Measurements from ENCODE around the gene ADAM33. TPM values are rescaled to one million over a fixed set of nuclear protein-coding genes. Genes with fewer than 3 reads are reported as not detected.
A peak's percentile ranks its signal among the peaks of the same experiment; 100 is the strongest.

ADAM33 gene
- total RNA-seq, 2 donors from 2014 or later: not detected

DNA sequence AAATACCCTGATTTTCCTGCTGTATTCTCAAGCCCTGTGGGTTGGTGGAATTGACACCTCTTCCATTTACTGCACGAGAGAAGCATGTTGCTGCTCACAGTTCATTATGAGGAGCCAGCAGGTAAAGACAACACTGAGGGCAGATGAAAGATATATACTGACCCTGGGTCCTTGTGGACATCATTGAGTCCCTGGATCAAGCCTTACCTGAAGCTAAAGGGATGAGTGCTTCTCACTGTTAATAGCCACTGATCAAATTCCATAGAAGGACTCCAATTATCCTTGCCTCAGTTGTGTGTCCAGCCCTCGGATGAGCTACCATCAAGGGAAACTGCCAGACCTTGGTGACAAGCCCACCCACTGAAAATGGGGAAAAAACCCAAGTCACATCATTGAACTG is 38.3 kb upstream of the ADAM33 start:
- Mint-ChIP-seq H3K4me3 (no peak overlapping the region), H3K27me3 (peaks cover 52% of the 10 kb centered on the region)
- no peak for ATAC-seq

DNA sequence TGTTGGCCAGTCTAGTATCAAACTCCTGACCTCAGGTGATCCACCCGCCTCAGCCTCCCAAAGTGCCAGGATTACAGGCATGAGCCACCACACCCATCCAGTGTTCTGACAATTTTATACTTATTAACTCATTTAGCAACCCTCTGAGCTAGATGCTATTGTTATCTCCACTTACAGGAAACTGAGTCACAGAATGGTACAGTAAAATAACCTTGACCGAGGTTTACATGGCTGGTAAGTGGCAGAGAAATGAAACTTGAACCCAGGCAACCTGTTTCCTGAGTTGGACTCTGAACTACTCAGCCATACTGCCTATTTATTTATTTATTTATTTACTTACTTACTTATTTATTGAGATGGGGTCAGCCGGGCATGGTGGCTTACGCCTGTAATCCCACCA is 37.2 kb upstream of the ADAM33 start:
- H3K4me1 Mint-ChIP-seq: peaks cover 8% of the 10 kb centered on the region
- H3K27ac Mint-ChIP-seq: no peak overlapping the region

More for the DNA sequence above, 38.3 kb upstream of the ADAM33 start:
- Mint-ChIP-seq H3K27ac (no peak overlapping the region), H3K36me3 (ENCODE audit: low read depth) (no peaks in the 10 kb centered on the region), H3K4me1 (peaks cover 8% of the 10 kb centered on the region)
- no peaks in the 10 kb centered on the region for H3K9me3 ChIP-seq (ENCODE audit: control insufficient read depth, low read length, poor library complexity, severe bottlenecking)
- no peak for DNase-seq

DNA sequence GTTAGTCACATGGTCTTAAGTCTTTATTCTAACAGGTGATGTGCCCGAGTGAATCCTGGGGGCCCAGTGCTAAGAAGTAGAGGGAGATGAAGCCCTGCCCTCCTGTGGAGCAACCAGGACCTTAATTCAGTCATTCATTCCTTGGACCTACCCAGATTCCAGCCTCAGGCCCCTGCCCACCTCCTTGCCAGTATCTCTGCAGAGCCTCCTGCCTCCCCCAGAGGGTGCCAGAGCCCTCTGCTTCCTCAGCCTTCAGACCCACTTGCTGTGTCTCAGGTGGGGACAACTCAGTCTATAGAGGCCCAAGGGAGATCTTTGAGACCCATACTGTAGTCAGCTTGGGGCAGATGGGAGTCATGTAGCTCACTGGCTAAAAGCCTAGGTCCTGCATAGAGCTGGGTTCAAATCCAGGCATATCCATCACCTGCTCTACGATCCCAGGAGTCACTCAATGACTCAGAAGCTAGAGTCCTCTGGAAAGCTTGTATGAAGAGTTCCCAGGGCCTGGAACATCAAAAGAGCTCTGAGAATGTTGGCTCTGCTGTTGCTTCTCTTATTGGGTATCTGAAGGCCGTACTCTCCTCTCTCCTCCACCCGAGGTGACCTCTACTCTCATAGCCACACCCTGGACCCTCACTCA is 34.5 kb upstream of the ADAM33 start:
- Mint-ChIP-seq H3K36me3 (ENCODE audit: low read depth) (peaks cover 3% of the 10 kb centered on the region), H3K27ac (no peak overlapping the region)
- peak; percentile 58 for ATAC-seq

More for the DNA sequence above, 37.2 kb upstream of the ADAM33 start:
- Mint-ChIP-seq H3K36me3 (ENCODE audit: low read depth) (no peaks in the 10 kb centered on the region), H3K27me3 (peaks cover 41% of the 10 kb centered on the region), H3K4me3 (no peak overlapping the region)
- DNase-seq (no peak), ATAC-seq (no peak)
- no peaks in the 10 kb centered on the region for H3K9me3 ChIP-seq (ENCODE audit: control insufficient read depth, low read length, poor library complexity, severe bottlenecking)

DNA sequence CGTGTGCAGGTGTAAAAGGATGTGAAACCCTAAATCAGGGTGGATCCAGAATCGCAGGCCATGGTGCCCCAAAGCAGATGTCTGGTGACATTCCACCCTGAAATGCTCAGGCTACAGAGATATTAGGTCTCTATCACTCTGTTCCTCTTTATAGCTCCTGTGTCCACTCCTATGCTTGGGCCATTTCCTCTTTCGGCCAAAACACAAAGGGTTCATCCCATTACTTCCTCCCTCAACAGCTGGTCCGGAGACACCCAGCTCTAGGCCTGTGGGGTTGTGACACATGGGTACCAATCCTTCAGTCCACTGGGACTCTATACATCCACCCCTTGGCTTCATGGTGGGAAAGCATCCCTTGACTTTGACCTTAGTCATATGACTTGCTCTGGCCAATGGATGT is 32.3 kb upstream of the ADAM33 start:
- Mint-ChIP-seq H3K36me3 (ENCODE audit: low read depth) (peaks cover 3% of the 10 kb centered on the region), H3K27ac (no peak overlapping the region), H3K27me3 (peaks cover 27% of the 10 kb centered on the region), H3K4me3 (no peak overlapping the region), H3K4me1 (peaks cover 9% of the 10 kb centered on the region)
- DNase-seq: no peak
- no peak for ATAC-seq
- no peaks in the 10 kb centered on the region for H3K9me3 ChIP-seq (ENCODE audit: control insufficient read depth, low read length, poor library complexity, severe bottlenecking)

More for the DNA sequence above, 34.5 kb upstream of the ADAM33 start:
- no peaks in the 10 kb centered on the region for H3K9me3 ChIP-seq (ENCODE audit: control insufficient read depth, low read length, poor library complexity, severe bottlenecking)
- no peak for DNase-seq
- peaks cover 12% of the 10 kb centered on the region for H3K4me1 Mint-ChIP-seq
- H3K27me3 Mint-ChIP-seq: peaks cover 42% of the 10 kb centered on the region
- no peak overlapping the region for H3K4me3 Mint-ChIP-seq

DNA sequence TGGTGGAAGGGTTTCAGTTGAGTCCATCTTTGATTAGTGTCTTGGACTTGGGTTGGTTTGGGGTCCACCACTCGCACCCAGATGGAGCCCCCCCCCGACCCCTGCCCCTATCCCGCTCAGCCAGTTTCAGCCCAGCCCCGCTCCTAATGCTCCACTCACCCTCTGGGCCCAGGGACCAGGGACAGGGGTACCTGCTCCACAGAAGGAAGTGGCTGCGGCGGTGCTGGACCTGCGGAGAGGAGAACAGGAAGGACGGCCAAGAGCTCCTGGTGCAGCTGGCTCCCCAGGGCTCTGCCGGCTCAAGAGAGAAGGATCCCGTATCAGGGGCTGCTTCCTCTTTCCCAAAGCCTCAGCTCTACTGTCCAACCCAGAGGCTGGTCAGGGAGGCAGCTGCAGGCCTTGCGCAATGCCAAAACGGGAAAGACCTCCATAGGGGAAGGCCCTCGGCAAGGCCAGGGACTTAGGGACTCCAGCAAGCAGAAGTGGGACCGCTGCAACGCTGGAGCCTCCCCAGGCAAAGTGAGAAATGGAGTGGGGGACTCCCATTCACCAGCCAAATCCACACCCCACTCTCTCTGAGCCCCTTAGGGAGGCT is 30.6 kb upstream of the ADAM33 start, which contains the start of gene SIGLEC1:
Gene SIGLEC1, minus strand, starts transcription at position 322 of the 595 bp plus-strand sequence. CDS start 5,472 bp downstream, outside the sequence.
- Mint-ChIP-seq H3K36me3 (ENCODE audit: low read depth) (peaks cover 3% of the 10 kb centered on the region), H3K27ac (no peak within 1 kb of the TSS), H3K4me3 (no peak within 1 kb of the TSS), H3K4me1 (peaks cover 11% of the 10 kb centered on the region), H3K27me3 (peaks cover 22% of the 10 kb centered on the region)
- DNase-seq (no peak), ATAC-seq (no peak)
- H3K9me3 ChIP-seq (ENCODE audit: control insufficient read depth, low read length, poor library complexity, severe bottlenecking): no peaks in the 10 kb centered on the region

DNA sequence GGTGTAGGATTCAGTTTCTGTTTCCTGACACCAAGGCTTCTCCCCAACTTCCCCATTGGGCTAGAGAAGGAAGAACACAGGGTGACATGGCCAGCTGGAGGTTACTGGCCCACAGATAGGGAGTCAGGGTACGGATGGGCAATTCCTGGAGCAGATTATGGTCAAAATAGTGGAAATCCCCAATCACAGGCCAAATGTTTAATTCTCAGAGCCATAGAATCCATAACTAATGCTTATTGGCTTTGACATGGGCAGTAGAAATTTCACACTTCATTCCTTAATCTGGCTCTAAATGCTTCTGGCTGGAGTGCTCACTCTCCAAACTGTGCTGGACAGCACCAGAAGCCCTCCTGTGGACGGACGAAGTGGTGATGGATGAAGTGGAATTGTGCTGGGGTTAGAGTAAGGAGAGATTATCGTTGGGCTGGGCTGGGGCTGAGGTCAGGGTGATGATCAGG is 29.7 kb upstream of the ADAM33 start:
- H3K27ac Mint-ChIP-seq: no peak overlapping the region
- peaks cover 3% of the 10 kb centered on the region for H3K36me3 Mint-ChIP-seq (ENCODE audit: low read depth)
- no peak overlapping the region for H3K4me3 Mint-ChIP-seq
- no peak for ATAC-seq
- H3K9me3 ChIP-seq (ENCODE audit: control insufficient read depth, low read length, poor library complexity, severe bottlenecking): no peaks in the 10 kb centered on the region
- peaks cover 9% of the 10 kb centered on the region for H3K4me1 Mint-ChIP-seq
- H3K27me3 Mint-ChIP-seq: peaks cover 18% of the 10 kb centered on the region
- DNase-seq: no peak

DNA sequence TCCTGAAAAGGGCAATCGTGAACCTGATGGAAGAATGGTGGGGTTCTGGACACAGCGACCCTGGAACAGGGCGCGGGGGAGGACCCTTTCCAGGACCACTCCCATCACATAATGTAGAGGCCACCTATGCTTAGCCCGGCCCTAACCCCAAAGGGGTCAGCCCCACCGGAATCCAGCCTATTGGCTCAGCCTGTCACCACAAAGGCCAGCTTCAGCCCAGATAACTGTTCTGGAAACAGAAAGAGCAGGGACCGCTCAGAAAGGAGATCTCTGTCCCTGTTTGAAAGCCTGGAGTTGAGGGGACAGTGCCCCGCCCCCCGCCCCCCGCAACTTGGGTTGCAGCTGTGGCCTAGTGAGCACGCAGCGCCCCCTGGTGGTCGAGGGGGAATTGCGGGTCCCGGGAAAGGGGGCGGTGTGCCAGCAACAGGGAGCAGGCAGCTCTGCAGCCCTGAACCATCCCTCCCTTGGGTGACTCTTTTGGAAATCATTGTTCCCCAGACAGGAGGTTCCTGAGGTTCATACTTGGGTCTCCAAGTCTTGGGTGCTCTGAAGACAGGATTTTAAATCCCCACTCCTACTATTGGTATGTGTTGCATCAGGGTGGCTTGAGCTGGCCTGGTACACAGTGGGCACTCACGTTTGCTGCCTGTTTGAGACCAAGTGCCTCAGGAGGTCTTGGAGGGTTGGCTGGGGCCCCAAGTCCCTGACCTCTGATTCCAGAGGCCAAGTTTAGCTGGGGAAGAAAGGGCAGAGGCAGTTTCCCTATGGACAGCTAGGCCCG is 29.1 kb upstream of the ADAM33 start:
- peaks cover 9% of the 10 kb centered on the region for H3K4me1 Mint-ChIP-seq
- no peaks in the 10 kb centered on the region for H3K9me3 ChIP-seq (ENCODE audit: control insufficient read depth, low read length, poor library complexity, severe bottlenecking)
- H3K36me3 Mint-ChIP-seq (ENCODE audit: low read depth): peaks cover 3% of the 10 kb centered on the region
- no peak overlapping the region for H3K27ac Mint-ChIP-seq
- H3K4me3 Mint-ChIP-seq: no peak overlapping the region
- DNase-seq: peak; percentile 62 to 79 (median 67)
- H3K27me3 Mint-ChIP-seq: peaks cover 18% of the 10 kb centered on the region
- ATAC-seq: peak; percentile 66

DNA sequence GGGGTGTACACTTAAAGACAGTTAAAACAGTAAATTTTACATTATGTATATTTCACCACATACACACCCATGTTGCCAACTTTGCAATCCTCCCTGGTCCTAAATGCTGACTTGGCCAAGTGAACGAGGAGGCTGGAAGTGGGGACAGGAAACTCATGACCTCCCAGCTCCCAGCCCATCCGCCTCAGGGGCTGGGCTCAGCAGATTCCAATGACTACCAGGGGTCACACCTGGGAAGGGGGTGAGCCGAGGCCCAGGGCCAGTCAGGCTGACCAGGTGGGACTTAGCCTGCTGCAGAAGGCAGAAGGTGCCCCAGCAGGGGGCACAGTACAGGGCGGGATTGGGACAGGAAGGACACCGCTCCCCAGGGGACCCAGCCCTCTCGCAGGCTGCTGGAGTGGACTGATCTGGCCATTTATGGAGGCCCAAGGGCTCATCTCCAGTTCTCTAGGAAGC is 28.2 kb upstream of the ADAM33 start:
- H3K27ac Mint-ChIP-seq: no peak overlapping the region
- peaks cover 9% of the 10 kb centered on the region for H3K4me1 Mint-ChIP-seq
- H3K4me3 Mint-ChIP-seq: no peak overlapping the region
- no peaks in the 10 kb centered on the region for H3K9me3 ChIP-seq (ENCODE audit: control insufficient read depth, low read length, poor library complexity, severe bottlenecking)
- DNase-seq (no peak), ATAC-seq (no peak)
- H3K27me3 Mint-ChIP-seq: peaks cover 18% of the 10 kb centered on the region
- H3K36me3 Mint-ChIP-seq (ENCODE audit: low read depth): peaks cover 3% of the 10 kb centered on the region

DNA sequence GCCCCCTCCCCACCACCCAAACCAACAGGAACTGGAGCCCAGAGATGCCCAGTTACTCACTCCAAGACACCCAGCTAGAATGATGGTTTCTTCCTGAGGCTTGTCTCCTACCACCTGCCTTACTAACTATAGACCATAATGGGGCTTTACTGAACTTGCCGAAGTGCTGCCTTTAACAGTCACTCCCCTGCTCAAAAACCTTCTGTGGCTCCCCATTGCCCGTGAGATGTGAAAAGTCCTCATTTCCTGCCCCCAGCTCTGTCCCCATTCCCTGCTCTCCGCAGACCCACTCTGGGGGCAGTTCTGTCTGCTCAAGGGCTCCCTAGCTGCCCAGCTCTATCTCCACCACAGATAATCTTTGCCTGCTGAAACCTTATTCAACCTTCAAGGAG is 25.7 kb upstream of the ADAM33 start:
- H3K36me3 Mint-ChIP-seq (ENCODE audit: low read depth): peaks cover 3% of the 10 kb centered on the region
- no peaks in the 10 kb centered on the region for H3K9me3 ChIP-seq (ENCODE audit: control insufficient read depth, low read length, poor library complexity, severe bottlenecking)
- DNase-seq (no peak), ATAC-seq (no peak)
- no peak overlapping the region for H3K27ac Mint-ChIP-seq
- H3K4me1 Mint-ChIP-seq: peaks cover 9% of the 10 kb centered on the region
- H3K4me3 Mint-ChIP-seq: no peak overlapping the region
- H3K27me3 Mint-ChIP-seq: peaks cover 27% of the 10 kb centered on the region

DNA sequence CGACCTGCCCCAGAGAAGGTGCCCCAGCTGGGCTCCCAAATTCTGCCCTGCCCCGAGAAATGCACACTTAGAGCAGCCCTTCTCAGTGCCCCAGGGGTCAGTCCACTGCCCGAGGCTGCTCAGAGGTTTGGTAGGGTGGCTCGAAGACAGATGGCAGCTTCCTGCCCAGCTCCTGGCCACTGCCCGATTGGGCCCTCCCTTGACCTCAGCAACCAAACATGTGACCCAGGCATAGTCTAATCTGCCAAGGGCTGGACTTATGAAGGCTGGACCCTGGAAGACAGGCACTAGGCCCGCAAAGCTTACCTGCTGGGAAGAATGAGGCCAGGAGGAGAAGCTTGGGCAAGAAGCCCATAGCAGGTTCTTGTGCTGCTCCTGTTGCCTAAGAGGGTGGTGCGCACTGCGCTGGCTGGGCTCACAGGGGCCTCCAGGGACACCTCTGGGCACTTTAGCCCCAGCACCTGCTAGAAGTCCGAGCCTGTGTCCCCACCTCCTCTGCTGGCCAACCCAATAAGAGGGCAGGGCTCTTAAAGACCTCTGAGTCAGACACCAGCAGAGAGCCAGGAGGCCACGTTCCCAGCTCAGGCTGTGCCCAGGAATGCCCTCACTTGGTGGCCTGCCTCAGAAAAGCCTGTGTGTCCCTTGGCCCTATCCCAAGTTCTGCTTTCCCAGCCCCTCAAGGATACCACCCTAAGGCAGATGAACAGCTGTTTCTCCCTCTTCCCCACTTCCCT is 25.1 kb upstream of the ADAM33 start:
- Mint-ChIP-seq H3K36me3 (ENCODE audit: low read depth) (peaks cover 3% of the 10 kb centered on the region), H3K27me3 (peaks cover 23% of the 10 kb centered on the region), H3K4me1 (peaks cover 8% of the 10 kb centered on the region), H3K4me3 (no peak overlapping the region), H3K27ac (no peak overlapping the region)
- ATAC-seq (no peak), DNase-seq (no peak)
- no peaks in the 10 kb centered on the region for H3K9me3 ChIP-seq (ENCODE audit: control insufficient read depth, low read length, poor library complexity, severe bottlenecking)

DNA sequence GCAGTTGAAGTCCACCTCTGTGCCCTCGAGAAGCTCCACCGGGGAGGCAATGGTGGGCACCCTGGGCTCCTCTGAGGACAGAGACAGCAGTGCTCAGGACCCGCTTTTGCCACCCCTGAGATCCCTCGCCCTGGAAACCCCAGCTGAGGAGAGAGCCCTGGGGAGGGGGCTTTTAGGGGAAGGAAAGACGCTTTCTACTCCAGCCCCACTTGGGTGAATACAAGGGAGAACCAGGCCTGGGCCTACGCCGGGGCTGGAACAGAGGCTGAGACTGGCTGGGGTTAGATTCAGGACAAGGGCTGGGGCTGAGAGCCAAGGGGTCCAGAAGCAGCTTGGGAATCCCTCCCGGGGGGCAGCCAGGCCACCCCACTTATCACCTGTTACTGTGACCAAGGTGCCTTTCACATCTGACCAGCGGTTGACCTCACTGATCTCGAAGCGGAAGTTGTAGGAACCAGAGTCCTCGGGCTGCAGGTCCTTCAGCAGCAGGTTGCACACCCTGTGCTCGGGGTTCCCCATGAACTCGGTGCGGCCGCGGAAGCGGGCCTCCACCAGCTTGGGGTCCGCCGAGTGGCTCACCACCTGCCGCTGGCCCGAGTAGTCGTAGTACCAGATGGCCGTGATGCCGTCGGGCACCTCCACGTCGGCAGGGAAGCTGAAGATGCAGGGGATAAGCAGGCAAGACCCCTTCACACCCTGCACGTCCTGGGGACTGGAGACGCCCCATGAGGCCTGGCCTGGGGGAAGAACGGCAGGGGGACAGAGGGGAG is 24.3 kb upstream of the ADAM33 start:
- ATAC-seq (no peak), DNase-seq (no peak)
- H3K4me3 Mint-ChIP-seq: no peak overlapping the region
- no peak overlapping the region for H3K27ac Mint-ChIP-seq
- no peaks in the 10 kb centered on the region for H3K9me3 ChIP-seq (ENCODE audit: control insufficient read depth, low read length, poor library complexity, severe bottlenecking)
- no peaks in the 10 kb centered on the region for H3K36me3 Mint-ChIP-seq (ENCODE audit: low read depth)
- peaks cover 5% of the 10 kb centered on the region for H3K4me1 Mint-ChIP-seq
- peaks cover 15% of the 10 kb centered on the region for H3K27me3 Mint-ChIP-seq

DNA sequence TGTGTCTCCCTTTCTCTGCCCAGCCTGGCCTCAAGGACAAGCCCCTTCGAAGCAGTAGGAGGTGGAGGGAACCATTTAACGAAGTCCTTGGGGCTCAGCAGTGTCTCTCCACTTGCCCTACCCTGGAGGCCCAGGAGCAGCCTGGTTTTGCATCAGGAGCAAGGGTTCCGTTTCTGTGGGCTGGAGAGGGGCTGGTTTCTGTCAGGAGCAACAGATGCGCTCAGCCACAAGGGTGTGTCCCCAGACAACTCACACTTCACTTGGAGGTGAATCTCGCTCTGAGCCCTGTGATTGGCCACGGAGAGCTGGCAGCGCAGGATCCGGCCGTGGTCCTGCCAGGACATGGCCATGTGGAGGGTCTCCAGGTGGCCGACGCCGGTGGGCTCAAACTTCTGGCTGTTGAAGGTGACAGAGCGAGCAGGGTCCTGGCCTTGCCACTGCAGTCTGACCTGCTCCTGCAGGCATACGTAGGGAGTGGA is 23.7 kb upstream of the ADAM33 start:
- ATAC-seq (no peak), DNase-seq (no peak)
- H3K36me3 Mint-ChIP-seq (ENCODE audit: low read depth): no peaks in the 10 kb centered on the region
- no peak overlapping the region for H3K27ac Mint-ChIP-seq
- H3K9me3 ChIP-seq (ENCODE audit: control insufficient read depth, low read length, poor library complexity, severe bottlenecking): no peaks in the 10 kb centered on the region
- H3K4me3 Mint-ChIP-seq: no peak overlapping the region
- peaks cover 14% of the 10 kb centered on the region for H3K27me3 Mint-ChIP-seq
- H3K4me1 Mint-ChIP-seq: peaks cover 5% of the 10 kb centered on the region
